Activated T-cell treated with anti-CD3 and anti-CD28 coated beads, Interleukin-2, amount 50 U/mL, for 1 hour (primary cell): ENCODE measurements around the gene SARDH.
"Not testable (repeated sequence)": the region's sequence is repeated elsewhere in the genome, so short reads cannot be mapped to it uniquely, and the experiment has no call there.

Experiments
- DNase-seq: peaks from one replicate; pipeline ENCODE4 v3.0.0-alpha.2; 2020

The SARDH gene

DNA sequence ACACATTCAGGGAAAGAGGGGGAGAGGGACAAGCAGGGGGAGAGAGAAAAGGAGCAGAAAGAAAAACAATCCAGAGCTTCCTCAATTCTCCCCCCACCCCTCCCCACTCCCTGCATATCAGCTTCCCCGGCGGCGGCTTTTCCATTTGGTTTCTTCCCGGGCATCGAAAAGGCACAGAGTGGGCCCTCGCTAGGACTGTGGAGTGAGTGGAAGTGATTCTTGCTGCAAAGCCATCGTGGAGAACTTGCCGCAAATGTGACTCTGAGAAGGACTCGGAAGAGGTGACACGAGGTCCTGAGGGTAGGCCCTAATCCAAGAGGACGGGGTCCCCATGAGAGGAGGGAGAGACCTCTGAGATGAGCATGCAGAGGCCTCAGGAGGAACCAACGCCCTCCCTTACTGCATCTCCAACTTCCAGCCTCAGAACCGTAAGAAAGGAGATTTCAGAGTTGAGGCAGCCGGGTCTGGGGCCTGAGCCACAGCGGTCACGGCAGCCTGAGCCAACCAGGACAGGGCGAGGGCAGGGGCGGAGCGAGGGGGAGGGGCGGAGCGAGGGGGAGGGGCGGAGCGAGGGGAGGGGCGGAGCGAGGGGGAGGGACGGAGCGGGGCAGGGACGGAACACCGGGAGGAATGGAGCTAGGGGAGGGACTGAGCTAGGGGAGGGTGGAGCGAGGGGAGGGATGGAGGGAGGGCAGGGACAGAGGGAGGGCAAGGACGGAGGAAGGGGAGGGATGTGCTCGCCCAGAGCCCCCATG lies 21.2 kb upstream of the SARDH start:
- DNase-seq: no peak

DNA sequence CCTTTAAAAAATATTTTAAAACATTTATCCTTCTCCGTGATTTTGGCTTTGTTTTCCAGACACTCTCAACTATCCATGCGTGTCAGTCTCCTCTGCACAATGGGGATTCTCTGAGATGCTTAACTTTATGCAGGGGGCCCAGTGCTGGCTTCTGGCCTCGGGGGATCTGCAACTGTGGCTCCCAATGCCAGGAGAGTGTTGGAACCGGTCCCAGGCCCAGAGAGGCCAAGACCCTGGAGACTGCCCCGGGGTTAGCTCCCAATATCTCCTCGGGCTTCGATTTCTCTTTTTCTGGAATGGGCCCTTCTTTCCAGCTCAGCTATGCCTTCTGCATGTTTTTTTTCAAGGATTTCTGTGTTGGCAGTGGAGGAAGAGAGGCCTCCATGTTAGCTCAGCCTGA lies 20.1 kb upstream of the SARDH start:
- no peak for DNase-seq

DNA sequence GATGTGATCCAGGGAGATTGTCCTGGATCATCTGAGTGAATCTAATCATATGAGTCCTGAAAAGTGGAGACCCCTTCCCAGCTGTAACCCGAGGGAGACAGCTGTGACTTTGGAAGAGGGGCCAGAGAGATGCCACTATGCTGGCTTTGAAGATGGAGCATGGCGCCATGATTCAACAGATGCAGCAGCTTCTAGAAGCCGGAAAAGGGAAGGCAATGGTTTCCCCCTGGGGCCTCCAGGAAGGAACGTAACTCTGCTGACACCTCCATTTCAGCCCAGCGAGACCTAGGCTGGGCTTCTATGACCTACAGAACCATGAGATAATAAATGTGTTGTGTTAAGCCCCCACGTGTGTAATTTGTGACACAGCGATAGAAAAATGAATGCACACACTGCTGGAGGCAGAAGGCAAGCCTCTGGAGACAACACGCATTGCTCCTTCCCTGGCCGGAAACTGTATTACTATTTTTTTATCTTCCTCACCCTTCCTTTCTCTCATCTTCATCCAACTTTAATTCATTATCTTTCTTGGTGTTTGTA lies 16.6 kb upstream of the SARDH start:
- no peak for DNase-seq

DNA sequence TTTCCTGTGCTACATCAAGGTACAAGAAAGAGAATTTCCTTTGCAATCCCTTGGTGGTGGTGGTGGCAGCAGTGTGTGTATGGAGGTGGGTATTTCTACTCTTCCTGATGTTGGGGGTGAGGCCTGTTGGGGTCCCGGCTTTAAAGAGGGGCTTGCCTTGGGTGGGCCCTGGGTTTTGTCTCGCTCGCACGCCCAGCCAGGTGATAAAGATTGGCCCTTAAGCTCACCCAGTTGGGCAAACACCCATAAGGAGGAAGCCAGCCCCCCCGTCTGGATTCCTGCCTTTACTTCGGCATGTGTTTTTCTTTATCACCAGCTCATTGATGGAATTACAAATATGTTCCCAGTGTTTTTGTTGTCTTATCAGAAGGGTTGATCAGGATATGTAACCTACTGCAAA lies 16.0 kb upstream of the SARDH start:
- no peak for DNase-seq

DNA sequence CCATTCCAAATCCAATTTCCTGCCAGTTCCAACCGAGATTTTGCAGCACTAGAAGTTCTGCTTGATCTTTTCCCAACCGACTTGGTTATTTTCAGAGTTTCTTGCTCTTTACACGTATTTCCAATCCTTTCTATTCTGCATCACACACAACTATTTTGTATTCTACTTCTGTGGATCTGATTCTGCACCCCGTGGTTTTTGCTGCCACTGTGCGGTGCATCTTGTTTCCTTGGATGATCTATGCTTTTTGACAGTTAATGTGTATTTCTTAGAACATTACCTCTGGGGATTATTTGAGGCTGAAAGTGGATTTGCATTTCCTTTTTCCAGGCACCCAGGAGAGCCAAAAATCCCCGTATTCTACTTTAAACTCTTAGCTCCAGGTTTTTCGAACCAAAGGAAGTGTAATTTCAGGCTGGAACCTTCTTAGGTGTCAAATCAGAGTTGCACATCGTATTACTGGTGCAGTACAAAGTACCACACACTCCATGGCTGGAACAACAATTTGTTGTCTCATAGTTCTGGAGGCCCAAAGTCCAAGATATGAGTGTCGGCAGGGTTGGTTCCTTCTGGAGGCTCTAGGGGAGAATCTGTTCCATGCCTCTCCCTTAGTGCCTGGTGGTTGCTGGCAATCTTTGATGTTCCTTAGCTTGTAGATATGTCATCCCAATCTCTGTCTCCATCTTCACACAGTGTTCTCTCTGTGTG lies 14.7 kb upstream of the SARDH start:
- DNase-seq: no peak

GRCh38 chr9:133750982-133751649 lies 13.0 kb upstream of the SARDH start:
- no peak for DNase-seq

- no peak for DNase-seq
Observed at GRCh38 chr9:133747309-133747708, 9.2 kb upstream of the SARDH start.

DNA sequence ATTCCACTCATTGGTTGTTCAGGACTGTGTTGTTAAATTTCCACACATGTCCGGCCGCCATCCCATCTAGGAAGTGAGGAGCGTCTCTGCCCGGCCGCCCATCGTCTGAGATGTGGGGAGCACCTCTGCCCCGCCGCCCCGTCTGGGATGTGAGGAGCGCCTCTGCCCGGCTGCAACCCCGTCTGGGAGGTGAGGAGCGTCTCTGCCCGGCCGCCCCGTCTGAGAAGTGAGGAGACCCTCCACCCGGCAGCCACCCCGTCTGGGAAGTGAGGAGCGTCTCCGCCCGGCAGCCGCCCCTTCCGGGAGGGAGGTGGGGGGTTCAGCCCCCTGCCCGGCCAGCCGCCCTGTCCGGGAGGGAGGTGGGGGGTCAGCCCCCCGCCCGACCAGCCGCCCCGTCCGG lies 6.4 kb upstream of the SARDH start:
- DNase-seq: not testable (repeated sequence)

DNA sequence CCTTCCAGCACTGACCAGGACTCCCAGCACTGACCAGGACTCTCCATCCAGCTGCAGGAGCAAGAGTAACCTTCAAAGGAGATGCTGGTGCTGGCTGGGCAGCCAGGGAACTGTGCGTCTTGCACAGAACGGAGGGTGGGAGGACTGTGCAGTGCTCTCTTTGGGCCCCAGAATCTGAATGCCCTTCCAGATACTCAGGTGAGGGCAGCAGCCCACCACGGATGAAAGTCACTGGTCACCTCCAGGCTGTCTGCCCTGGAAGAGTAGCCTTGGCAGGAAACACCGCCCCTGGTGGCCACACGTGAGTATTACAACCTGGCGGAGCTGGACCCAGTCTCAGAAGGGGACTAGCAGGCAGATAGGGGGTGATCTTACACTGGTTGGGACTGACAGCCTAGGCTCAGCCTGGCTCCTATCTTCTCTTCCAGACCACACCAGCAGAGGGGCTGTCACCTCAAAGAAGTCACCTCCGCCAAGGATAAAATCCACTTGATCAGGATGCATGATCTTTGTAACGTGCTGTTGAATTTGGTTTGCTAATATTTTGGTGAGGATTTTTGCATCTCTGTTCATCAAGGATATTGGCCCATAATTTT lies 4.8 kb upstream of the SARDH start:
- peak; percentile 80 for DNase-seq

- DNase-seq: no peak
Observed at GRCh38 chr9:133742251-133742650, 4.1 kb upstream of the SARDH start.

DNA sequence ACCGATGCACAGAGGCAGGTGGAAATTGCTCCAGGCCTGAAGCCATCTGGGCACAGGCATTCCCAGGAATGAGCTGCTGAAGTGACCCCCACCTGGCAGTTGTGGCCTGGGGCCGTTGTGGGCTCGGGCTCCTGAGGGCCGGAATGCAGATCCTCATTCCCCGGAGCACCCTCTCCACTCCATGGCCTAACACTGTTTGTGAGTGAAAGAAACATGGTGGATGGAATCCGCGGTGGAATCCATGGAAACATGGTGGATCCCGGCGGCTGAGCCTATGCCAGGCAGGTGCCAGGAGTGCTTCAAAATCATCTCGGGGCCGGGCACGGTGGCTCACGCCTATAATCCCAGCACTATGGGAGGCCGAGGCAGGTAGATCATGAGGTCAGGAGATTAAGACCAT lies 3.6 kb upstream of the SARDH start:
- DNase-seq: no peak

DNA sequence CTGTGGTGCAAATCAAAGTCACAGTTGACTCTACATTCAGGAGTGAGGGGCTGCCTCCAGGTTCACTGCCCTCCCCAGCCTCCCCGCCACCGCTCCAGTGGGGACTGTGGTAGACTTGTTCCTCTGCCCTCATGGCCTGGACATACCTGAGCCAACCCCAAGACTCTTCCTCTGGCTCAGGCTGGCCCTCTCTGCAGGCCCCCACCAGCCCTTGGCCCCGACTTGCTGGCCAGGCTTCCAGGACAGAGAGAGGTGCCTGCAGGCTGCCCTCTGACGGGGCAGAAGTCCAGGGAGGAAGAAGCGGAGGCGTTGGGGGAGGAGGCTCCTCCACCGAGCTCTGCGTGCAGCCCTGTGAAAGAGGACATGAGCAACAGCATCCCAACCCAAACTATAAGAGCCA lies 2.8 kb upstream of the SARDH start:
- DNase-seq: no peak

DNA sequence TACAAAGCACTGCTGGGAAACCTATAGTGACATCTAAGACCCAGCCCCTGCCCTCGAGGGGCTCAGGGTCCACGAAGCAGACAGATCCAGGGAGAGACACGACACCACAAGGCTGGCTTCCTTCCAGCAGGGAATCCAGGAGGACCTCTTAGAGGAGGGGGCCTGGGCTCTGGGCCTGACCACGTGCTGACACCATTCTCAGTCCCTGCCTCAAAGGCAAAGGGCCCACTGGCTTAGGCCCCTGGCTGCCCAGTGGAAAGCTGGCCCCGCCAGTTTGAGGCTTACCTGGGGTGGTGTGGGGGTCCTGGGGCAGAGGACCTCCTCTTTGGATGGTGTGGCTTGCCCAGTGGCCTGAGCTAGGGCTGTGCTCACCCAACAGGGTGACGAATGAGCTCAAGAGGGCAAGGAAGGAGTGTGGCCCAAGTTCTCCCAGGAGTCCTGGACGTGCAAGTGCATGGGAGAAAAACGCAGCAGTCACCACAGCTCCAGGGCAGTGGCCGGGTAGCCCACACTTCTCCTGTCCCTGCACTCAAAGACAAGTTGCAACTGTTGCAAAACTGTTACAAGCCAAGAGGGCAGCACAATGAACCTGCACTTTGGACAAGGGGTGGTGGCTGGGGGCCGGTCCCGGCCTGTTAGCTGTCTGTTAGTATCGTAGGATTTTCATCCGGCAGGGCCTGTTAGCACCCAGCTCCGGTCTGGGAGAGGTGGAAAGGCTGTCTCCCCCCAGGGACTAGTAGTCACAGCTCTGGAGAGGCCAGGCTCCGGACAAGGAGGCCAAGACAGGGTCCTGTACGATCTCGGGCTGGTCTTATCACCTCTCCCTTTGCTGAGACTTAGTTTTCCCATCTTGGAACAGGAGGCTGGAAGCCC lies 1.5 kb upstream of the SARDH start:
- no peak for DNase-seq

- DNase-seq: no peak
Observed at GRCh38 chr9:133738640-133739225, 581 bp upstream of the SARDH start.

- no peak for DNase-seq
Observed at GRCh38 chr9:133737071-133737773, 930 bp downstream of the SARDH start.

DNA sequence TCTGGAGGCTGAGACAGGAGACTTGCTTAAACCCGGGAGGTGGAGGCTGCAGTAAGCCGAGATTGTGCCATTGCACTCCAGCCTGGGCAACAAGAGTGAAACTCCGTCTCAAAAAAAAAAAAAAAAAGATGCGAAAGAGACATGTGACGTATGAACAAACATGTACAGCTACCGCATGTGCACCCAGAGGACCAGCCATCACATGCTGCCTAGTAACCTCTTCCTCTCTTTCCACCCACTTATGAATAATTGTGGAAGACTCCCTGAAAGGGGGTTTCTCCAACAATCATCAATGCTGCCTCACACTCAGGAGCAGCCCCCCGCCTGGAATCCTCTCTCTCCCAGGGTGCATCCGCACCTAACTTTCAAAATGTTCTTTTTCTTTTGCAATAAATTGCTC lies 2.2 kb downstream of the SARDH start:
- no peak for DNase-seq

- no peak for DNase-seq
Observed at GRCh38 chr9:133735415-133735775, 2.8 kb downstream of the SARDH start.

- no peak for DNase-seq
Observed at GRCh38 chr9:133734590-133735414, 3.4 kb downstream of the SARDH start.

GRCh38 chr9:133733796-133734533 lies 4.2 kb downstream of the SARDH start:
- DNase-seq: no peak

DNA sequence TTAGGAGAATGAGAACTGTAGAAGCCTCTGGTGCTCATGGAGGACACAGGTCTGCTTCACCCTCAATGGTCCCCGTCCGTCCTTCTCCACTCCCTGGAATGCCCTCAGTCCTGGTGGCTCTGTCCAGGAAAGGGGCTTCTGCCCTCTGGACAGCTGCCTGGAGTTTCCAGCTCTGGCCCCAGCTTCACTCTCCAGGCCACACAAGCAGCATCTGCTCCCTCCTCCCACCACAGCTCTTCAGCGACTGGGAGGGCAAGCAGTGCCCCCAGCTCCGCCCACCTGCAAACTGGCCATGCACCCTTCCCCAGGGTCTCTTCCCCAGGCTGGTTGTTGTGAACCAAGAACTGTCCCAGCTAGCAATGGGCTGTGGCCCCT lies 4.7 kb downstream of the SARDH start:
- no peak for DNase-seq
